GM19455 (cell line): ENCODE data around the gene GAB1.

Source experiments
- ATAC-seq: cut with Tn5 transposase; IDR thresholded peaks from one replicate; pipeline ENCODE4 v1.9.1; 2021; ENCODE audit not compliant: unreplicated experiment

The GAB1 gene

DNA sequence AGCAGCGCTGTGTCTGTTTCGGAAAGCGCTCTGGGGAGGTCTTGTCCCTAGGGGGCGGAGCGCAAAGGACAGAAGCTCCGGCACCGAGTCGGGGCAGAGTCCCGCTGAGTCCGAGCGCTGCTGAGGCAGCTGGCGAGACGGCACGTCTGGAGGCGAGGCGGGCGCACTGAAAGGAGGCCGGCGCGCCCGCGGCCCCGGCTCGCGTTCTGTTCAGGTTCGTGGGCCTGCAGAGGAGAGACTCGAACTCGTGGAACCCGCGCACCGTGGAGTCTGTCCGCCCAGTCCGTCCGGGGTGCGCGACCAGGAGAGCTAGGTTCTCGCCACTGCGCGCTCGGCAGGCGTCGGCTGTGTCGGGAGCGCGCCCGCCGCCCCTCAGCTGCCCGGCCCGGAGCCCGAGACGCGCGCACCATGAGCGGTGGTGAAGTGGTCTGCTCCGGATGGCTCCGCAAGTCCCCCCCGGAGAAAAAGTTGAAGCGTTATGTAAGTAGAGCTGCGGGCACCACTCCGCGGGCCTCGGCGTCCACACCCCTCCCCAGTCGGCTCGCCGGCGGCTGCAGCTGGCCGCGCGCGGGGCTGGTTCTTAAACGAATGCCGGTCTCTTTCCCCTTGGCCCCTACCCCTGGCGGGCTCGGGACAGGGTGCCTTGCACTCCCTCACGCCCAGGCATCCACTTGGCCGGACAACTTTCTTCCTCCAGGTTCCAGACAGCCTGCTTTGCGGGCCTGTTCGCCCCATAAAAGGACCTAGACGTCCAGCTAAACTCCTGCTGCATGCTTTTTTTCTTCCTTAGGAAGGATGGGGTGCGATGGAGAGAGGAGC lies at the start of gene GAB1:
GAB1 (plus strand) TSS at position 96 of the 819 bp plus-strand sequence; CDS start at position 409, 313 bp downstream.
- ATAC-seq, result peak; percentile 82

DNA sequence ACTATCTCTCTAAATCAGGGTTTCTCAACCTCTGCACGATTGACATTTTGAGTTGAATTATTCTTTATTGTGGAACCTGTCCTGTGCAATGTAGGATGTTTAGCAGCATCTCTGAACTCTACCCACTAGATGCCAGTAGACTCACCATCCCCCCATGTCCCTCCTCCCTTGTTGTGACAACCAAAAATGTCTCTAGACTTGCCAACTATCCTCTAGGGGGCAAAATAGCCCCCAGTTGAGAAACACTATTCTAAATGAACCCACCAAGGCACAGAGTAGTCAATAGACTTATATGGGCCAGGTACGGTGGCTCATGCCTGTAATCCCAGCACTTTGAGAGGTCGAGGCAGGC lies 49.1 kb upstream of the GAB1 start:
- ATAC-seq, result no peak

DNA sequence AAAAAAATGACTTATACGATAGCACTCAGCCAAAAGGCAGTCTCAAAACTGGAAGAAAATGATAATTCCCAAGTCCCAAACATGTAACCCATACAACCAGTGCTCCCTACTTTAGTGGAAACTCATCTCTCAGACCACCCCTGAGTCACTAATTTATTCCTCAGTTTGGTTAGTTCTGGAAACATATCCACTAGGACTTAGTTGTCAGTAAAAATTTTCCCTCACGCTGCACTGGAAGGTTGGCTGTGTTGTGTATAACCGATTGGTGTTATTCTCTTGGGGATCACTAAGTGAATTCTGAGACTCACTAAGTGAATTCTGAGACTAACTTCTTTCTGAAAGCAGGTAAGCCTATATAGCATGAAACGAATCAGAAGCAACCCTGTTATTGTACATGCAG lies 48.5 kb upstream of the GAB1 start:
- no peak for ATAC-seq

DNA sequence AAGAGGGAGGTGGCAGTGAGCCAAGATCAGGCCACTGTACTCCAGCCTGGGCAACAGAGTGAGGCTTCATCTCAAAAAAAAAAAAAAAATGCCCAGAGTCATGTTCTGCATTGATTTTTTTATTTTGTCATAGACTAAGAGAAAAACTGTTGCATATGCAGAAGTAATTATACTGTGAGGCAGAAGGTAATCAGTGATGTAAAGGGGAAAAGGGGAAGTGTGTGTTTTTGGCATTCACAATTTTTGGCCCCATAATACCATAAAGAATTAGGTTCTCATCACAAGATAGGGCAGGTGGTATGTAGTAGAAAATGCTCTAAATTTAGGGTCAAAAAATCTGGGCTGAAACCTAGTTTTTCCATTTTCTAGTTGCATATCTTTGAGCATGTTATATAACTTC lies 47.3 kb upstream of the GAB1 start:
- no peak for ATAC-seq

DNA sequence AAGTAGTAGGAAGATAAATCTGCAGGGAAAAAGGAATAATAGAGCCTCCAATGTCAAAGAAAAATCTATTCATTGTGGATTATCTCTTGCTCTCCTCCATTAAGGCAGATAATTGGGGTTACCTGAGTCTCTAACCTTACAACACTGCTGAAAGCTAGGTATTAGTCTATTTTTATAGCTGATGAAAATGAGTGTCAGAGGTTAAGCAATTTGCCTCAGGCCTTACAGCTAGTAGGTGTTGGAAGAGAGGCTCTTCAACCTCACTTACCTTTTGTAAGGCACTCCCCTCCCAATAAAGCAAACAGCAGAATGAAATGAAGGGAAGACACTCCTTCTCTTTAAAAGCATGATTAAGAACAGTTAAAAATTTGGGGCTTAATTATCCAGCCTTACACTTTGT lies 45.4 kb upstream of the GAB1 start:
- no peak for ATAC-seq

DNA sequence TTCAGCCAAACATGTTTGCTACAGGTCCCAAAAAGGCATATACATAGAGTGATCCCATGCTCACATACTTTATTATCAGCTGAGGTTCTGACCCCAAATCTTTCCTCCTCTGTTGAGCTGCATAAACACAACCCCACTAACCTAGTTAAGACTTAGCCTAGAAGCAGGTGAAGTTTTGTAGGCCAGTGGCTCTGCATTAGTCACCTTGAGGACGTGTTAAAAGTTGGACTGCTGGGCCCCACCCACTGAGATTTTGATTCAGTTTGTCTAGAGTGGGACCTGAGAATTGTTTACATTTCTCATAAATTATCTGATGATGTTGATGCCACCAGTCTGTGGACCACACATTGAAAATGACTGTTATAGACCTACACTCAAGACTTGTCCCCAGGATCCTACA lies 43.8 kb upstream of the GAB1 start:
- no peak for ATAC-seq

DNA sequence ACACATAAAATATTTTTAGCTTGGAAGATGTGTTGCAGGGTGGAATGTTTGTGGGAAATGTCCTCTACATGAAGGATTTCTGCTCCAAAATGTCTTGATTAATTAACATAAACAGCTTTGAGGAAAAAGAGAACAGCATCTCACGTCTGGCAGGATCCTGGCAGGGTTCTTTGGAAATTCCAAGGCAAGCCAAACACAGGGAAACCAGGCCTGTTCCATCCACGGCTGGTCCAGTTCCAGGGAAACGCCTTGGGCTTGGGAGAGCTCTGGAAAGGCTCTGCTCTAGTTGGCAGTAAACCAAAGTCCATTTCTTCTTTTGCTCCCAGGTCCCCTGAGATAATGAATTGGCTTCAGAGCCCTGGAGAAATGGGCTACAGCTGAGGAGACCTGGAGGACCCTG lies 42.4 kb upstream of the GAB1 start:
- no peak for ATAC-seq

DNA sequence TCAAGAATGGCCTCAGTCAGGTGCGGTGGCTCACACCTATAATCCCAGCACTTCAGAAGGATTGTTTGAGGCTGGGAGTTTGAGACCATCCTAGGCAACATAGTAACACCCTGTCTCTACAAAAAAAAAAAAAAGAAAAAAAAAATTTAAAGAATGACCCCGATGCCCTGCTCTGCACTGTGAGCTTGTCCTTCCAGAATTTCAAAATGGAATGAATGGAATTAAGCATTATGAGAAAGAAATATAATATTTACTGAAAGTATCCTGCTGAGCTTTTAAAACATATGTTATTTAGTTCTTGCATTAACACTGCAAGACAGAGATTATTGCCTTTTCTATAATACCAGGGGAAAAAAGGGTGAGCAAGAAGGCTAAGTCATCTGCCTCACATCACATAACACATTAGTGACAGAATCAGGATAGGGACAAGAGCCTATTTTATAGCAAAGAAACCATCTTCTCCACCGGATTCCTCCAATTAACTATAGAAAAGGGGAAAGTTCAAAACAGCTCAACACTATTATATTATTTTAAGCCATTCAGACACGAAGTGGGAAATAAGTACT lies 41.9 kb upstream of the GAB1 start:
- no peak for ATAC-seq

DNA sequence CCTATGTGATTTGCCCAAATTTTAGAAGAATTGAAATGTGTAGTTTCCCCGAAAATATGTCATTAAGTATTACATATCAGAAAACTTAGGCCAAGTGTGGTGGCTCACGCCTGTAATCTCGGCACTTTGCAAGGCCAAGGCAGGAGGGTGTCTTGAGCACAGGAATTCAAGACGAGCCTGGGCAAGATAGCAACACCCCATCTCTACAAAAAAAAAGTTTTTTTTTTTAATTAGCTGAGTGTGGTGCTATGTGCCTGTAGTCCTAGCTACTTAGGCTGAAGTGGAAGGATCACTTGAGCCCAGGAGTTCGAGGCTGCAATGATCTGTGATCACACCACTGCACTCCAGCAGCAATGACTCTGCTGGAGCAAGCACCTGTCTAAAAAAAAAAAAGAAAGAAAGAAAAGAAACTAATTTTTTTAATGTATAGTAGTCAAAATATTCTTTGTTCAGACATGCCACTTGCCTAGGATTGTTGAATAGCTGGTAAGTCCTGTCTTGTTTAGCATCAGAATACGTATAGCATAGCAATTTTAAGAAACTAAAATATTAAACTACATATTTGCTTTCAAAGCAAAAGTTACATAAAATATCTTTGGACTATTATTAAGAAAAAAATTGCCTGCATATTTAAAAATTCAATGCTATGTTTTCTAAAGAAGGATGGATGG lies 40.1 kb upstream of the GAB1 start:
- no peak for ATAC-seq

DNA sequence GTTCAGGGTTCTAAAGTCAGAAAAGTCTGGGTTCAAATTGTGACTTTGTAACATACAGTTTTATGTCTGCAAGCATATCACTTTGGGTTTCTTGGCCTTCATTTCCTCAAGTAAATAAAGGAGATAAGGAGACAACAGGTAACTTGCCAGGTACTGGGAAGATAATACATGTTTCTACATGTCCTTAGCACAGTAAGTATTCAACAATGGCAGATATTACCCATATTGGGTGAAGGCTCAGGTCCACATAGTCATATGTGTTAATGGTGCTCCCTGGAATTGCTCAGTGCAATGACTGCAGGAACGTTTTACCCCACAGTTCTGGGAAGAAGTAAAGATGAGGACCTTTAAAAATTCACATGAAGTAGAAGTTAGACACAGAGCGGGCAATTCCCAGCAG lies 35.8 kb upstream of the GAB1 start:
- no peak for ATAC-seq

DNA sequence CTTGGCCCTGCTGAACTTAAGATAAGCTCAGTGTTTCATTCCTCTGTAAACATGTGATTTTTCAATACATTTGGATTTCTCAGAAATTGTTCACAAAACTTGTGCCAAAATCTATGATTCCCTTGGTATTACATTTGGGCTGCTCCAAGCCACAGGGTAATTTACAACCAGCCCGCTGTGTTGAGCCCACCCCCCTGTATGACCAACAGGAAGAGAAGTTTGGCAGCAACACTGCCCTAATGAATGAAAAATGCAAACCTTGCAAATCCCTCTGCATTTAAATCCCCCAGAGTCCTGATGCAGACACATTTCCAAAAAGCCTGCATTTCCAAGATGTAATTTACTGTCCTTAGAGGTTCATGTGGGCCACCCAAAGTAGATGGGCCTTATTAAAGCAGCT lies 34.1 kb upstream of the GAB1 start:
- ATAC-seq, result no peak

DNA sequence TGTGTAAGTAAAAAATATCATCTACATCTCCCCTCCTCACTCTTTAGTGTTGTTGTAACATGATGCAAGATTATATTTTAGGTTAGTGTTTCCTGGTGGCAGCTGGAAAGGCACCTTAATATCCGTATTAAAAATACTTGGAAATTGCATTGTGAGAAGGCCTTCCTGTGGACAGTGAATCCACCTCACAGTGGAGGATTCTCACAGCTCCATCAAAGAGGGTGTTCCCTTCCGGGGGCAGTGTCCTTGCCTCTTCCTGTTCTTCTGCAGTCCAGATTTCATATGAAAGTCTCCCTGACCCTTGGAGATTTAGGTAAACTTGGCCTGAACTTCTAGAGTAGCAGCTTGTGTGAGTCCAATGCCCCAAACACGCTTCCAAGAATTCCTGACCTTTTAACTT lies 29.9 kb upstream of the GAB1 start:
- no peak for ATAC-seq

DNA sequence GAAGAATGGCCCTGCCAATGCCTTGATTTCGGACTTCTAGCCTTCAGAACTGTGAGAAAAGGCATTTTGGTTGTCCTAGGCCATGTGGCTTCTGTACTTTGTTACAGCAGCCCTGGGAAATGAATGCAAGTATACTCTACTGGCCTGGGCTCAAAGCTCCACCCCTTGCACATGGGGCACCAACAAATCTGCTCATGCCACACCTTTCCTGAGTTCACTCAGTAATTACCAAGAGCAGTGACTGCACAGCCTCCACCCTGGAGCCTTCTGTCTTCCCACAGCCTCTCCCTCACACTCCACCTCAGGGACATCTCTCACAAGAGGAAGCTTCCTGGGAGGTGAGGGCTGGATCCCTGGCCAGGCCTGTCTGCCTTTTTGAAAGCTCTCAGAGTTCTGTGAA lies 29.1 kb upstream of the GAB1 start:
- no peak for ATAC-seq

DNA sequence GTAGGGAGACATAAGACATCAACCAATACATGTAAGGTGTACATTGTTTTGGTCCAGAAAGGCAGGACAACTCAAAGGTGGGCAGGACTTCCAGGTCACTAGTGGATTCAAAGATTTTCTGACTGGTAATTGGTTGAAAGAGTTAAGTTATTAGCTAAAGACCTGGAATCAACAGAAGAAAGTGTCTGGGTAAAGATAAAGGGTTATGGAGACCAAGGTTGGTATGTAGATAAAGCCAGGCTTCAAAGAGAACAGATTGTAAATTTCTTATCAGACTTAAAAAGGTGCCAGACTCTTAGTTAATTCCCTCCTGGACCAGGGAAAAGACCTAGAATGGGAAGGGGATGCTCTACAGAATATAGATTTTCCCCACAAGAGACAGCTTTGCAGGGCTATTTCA lies 28.3 kb upstream of the GAB1 start:
- ATAC-seq, result no peak

DNA sequence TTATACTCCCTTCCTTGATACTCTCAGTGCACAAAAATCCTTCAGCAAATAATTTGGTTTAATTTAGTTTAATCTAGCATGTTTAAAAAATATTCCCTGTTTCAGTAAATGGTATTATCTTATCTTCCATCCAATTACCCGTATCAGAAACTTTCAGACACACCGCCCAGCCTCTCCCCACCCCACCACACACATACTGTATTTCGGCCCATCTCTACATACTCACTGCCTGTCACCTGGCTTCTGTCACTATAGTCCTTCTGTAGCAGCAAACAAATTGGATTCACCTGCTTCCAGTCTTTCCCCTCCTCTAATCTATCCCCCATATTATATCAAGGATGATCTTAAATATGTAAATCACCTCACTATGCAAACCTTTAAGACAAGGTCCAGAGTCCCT lies 24.8 kb upstream of the GAB1 start:
- ATAC-seq, result no peak

DNA sequence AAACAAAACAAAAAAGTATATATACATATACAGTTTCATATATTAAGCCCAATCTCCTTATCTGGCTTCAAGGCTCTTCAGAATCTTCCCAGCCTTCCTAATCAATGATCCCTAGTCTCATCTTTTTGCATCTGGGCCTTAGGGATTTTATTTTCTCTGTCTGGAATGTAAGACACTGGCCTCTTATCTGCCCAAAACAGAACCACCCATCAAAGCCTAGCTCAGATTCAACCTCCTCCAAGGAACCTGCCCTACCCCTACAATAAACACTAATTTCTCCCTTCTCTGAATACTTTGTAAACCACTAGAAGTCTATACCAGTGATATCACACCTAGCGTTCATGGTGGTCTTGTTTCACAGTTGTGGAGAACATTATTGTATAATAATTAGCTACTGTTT lies 23.2 kb upstream of the GAB1 start:
- ATAC-seq, result no peak

DNA sequence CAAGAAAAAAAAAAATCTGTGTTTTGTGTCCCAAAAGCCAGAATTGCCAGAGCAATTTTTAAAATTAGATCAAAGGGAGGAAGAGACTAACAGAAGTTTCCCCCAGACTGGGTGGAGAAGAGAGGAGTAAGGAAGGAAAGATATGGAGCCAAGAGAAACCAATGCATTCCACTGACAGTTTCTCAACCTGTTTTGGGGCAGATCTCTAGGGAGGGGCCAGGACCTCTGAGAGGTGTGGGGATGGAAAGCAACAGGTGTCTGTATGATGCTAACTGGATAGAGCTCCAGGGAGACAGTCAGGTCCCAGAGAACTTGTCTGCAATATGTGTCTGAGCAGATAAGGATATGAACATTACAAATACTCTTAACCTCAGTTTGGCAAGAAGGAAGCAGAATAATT lies 22.7 kb upstream of the GAB1 start:
- no peak for ATAC-seq

DNA sequence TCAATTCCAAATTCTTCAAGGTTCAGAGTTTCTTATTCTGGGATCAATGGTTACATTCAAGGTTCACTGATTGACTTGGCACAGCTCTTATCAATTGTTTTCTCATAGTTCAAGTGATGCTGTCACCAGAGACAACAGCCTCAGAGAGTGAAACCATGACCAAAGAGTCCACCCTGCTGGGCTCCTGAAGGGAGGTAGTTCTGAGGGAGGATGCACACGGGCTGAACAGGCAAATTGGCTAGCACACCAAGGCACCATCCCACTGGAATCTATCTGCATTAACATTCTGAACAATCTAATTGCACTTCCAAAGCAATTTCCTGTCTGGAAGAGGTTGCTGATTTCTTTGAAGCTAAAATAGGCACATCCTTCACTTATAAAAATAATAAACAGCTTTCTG lies 16.6 kb upstream of the GAB1 start:
- no peak for ATAC-seq

DNA sequence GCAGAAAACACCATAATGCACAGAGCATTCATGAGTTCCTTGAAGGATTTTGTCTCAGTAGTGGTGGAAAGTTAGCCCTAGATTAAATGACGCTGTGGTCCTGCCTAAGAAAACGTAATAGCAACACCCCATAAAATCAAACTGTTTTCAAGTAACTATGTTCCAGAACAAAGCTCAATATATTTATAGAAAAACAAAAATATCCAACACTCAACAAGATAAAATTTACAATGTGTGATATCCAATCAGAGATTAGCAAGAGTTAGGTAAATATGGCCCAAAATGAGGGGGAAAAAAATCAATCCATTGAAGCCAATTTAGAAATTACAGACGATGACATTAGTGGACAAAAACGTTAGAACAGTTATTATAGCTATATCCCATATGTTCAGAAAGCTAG lies 9.9 kb upstream of the GAB1 start:
- no peak for ATAC-seq

DNA sequence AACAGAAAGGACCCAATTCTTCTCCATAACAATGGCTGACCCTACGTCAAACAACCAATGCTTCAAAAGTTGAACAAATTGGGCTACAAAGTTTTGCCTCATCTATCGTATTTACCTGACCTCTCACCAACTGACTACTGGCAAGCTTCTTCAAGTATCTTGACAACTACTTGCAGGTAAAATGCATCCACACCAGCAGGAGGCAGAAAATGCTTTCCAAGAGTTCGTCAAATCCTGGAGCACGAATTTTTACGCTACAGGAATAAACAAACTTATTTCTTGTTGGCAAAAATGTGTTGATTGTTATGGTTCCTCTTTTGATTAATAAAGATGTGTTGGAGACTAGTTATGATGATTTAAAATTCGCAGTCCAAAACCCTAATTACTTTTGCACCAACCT lies 6.7 kb upstream of the GAB1 start:
- no peak for ATAC-seq

DNA sequence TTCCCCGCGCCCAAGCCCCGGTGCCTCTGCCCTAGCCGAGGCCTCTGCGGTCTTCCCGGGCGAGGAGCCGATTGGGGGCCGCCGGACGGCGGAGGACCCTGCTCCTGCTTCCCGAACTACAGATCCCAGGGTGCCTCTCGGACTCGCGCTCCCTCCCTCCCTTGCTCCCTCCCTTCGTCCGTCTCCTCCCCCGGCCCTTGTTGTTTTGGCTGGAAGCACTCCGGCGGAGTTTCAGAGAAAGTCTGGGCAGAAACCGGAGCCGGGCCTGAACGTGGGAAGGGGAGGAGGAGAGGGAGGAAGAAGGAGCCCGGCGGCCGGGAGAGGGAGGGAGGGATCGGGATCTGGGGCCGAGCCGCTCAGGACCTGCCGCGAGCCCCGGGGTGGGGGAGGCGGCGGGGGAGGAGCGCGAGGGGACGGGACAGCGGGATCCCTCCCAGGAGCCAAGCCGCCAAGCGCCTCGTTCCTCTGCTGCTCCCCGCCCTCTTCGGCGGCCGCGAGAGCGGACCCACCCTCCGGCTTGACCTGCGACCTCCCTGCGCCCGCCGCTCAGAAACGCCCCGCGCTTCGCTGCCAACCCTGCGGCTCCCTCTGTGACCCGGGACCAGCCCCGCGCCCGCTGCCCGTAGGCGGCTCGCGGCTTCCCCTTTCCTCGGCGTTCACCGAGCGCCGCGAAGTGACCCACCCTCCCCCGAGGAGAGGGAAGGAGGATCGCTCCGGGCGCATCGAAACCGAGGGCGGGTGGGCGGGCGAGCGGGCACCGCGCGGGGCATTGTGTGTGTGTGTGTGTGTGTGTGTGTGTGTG lies 496 bp upstream of the GAB1 start:
- peak; percentile 52 for ATAC-seq
